ENCODE measurements around the gene RNLS.
"Not testable (repeated sequence)": the region's sequence is repeated elsewhere in the genome, so short reads cannot be mapped to it uniquely, and the experiment has no call there.

RNLS gene

DNA sequence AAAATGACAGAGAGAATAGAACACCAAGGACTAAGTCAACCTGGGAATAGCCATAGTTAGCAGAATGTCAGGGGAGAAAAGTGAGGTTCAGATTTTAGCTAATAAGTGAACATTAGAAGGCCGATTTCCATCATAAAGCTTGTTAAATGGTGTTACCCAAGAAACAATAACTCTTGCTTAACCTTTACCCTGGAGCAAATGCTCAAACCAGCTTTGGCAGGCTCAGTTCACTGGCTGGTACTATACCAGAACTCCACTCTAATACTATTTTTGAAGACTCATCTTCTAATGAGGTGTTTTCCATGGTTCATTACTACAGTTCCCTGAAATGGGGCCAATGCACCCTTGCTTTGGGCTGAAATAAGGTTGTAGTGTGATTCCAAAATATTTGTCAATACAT, 61.3 kb downstream of the RNLS start:
- DNase-seq: no peak

DNA sequence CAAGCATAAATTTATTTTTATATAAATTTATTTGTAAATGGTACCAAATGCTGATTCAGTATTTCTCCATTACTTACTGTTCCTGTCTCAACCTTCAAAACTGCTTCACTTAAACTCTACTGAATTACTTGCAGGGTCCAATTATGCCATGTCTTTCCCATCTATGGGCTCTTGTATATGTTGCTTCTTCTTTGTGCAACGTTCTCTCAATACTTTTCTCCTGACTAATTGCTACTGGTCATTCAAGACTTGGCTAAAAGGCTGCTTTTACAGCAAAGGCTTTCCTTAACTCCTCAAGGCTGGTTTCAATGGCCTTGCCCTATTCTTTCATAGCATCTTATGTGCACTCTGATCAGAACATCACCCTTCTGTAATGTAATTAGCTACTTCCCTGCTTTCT, 67.9 kb downstream of the RNLS start:
- DNase-seq: no peak

DNA sequence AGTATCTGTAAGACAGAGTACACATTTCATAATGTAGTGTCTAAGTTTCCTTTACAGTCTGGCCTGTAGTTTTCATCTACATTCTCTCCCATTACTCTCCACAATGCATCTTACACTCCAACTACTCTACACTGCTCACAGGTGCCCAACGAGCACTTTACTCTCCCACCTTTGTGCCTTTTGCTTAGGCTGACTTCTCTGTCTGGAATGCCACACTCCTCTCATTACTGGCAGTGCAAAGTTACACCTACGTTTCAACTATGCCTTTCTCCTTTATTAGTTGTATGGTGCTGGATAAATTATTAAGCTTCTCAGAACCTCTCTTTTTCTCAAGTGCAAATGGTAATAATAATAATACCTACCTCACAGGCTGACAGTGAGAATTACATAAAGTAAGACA, 70.5 kb downstream of the RNLS start:
- DNase-seq: no peak

- DNase-seq: peak; percentile 21
These were observed 74.3 kb downstream of the RNLS start for GRCh38 chr10:88508796-88509195.

DNA sequence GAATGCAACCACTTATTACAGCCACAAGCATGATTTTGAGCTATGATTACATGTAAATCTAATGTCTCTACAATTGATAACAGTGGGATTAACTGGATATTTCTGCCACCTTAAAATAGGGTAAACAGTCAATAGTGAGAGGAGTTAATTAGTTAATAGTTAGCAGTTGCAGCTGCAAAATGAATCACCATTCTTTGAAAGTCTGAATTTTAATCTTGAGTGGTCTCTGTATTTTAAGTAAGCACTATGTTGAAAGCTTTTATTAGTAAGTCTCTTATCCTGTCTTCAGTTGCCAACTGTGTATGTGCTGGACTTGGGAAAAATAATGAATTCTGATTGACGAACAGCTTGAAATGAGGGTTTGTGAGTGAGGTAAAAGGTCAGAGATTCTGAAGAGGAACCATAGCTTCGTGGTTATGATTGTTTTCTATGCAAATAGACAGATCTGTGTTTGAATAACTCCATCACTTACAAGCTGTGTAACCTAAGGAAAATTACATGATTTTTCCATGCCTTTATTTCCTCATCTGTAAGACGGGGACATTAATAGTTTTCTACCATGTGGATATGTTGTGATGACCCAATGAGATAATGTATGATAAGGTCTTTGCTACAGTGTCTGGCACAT, 75.2 kb downstream of the RNLS start:
- no peak for DNase-seq

- DNase-seq: no peak
These were observed 75.7 kb downstream of the RNLS start for GRCh38 chr10:88507404-88507803.

DNA sequence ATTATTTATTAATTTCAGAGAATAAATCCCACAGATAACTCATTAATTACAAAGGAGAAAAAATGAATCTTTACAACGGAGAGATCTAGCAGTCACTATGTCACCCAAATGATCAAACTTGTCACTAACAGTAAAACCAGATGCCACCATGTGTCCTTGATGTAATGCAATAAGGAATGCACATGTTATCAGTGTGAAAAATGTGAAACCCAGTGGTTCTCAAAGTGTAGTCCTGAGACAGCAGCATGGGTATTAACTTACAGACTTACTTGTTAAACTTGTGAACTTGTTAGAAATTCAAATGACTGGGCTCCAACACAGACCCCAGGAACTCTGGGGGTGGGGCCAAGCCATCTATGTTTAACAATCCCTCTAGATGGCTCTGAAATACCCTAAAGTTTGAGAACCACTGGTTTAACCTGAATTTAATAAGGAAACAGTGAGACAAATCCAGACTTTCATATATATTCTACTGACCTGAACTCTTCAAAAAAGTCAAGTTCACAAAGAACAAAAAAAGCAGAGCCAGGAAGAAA, 77.4 kb downstream of the RNLS start:
- DNase-seq: no peak

GRCh38 chr10:88505265-88505664, 77.9 kb downstream of the RNLS start:
- DNase-seq: no peak

GRCh38 chr10:88500656-88501055, 82.5 kb downstream of the RNLS start:
- no peak for DNase-seq

GRCh38 chr10:88499569-88500470, 83.3 kb downstream of the RNLS start:
- peak; percentile 61 for DNase-seq

- no peak for DNase-seq
These were observed 85.2 kb downstream of the RNLS start for GRCh38 chr10:88497913-88498312.

- no peak for DNase-seq
These were observed 88.6 kb downstream of the RNLS start for GRCh38 chr10:88494537-88494936.

DNA sequence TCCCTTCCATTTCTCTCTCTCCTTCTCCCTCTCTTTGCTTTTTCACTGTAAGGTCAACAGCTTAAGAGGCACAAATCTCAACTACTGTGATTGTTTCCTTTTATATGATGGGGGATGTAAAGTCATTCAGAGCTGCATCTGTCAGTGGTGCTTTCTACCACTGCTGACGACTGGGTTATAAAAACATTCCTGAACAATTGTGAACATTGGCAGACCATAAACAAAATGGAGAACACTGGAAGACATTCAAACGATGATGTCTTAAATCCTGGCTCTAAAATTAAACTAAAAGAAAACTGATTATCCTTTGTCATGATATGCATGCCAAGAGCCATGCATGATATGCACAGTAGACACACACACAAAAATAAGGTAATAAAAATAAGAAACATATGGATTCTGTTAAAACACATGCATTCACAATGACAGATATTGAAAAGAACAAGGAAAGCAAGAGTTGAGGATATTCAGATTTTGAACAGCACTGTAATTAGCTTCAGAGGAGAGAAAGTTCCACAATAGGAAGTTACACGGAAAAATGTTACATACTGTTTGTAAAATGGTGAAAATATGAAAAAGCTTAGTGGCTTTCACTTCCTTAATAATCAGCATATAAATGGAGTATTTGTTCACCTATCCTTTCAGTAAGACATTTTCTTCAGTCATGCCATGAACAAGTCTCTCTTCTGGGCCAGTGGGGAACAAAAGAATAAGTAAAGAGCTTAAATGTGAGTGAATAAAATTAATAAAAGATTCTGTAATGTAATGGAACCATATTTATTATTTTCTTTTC, 89.2 kb downstream of the RNLS start:
- DNase-seq: peak; percentile 81

DNA sequence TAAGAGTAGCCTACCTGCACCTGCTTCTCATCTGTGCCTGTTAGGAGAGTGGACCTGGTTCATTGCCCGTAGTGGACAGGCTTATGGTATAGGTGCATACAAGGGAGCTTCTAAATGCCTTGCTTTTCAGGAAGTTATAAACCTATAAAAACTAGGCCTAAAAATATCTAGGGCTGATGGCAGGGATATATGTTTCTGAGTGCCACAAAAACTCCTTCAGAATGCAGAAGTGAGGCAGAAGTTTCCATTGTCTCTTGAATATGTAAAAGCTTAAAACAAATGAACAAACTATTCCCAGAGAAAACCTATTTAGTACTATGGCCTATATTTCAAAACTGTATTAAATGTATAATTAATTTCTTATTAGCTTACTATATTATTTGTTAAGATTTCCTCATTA, 91.8 kb downstream of the RNLS start:
- no peak for DNase-seq

DNA sequence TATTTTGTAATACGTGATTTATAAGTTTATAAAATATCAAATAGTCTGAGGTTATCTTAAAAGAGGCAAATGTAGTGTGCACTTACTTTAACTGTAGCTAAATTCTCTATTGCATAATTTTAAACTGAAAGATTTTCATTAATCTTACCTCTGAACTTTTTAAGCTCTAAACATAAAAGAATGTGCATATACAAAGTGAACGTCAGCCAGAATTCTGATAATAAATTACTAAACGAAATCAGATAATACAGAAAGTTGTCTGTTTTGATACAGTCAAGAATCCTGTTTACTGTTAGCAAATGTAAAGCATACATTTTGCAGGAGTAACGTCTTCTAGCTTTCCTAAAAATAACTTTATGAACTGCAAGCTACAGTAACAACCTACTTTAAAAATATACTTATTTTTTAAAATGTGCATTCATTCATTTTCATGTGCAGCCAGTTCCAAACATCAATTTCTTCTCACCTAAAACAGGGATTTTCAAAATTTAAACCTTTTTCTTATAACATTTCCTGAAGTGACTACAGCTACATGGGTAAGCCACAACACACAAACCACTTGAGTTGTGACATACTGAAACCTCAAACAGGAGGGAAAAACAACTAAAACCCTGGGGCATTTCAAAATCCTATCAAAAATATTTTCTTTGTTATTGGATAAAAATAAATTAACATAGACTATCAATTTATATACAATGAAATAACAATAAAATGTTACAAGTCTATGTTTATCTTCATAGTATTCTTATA, 92.7 kb downstream of the RNLS start:
- DNase-seq: no peak

- no peak for DNase-seq
These were observed 94.0 kb downstream of the RNLS start for GRCh38 chr10:88489107-88489506.

DNA sequence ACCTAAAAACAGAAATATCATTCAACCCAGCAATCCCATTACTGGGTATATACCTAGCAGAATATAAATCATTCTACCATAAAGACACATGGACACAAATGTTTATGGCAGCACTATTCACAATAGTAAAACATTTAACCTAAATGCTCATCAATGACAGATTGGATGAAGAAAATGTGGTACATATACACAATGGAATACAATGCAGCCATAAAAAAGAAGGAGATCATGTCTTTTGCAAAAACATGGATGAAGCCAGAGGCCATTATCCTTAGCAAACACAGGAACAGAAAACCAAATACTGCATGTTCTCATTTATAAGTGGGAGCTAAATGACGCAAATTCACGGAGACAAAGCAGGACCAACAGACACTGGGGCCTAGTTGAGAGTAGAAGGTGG, 96.3 kb downstream of the RNLS start:
- DNase-seq: not testable (repeated sequence)

DNA sequence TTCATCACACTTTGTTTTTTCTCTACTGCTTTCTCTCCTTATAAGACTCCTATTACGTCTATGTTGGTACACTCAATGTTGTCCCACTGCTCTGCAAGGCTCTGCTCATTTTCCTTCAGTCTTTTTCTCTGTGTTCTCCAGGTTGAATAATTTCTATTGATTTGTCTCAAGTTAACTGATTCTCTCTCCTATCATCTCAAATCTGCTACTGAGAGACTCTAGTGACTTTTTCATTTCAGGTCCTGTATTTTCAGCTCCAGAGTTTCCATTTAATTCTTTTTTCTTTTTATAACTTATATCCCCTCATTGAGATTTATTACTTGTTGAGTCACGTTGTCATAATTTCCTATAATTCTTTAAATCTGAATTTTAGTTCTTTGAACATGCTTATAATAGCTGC, 100.9 kb downstream of the RNLS start:
- no peak for DNase-seq

GRCh38 chr10:88478256-88478655, 104.9 kb downstream of the RNLS start:
- no peak for DNase-seq

GRCh38 chr10:88477343-88478085, 105.6 kb downstream of the RNLS start:
- DNase-seq: no peak

DNA sequence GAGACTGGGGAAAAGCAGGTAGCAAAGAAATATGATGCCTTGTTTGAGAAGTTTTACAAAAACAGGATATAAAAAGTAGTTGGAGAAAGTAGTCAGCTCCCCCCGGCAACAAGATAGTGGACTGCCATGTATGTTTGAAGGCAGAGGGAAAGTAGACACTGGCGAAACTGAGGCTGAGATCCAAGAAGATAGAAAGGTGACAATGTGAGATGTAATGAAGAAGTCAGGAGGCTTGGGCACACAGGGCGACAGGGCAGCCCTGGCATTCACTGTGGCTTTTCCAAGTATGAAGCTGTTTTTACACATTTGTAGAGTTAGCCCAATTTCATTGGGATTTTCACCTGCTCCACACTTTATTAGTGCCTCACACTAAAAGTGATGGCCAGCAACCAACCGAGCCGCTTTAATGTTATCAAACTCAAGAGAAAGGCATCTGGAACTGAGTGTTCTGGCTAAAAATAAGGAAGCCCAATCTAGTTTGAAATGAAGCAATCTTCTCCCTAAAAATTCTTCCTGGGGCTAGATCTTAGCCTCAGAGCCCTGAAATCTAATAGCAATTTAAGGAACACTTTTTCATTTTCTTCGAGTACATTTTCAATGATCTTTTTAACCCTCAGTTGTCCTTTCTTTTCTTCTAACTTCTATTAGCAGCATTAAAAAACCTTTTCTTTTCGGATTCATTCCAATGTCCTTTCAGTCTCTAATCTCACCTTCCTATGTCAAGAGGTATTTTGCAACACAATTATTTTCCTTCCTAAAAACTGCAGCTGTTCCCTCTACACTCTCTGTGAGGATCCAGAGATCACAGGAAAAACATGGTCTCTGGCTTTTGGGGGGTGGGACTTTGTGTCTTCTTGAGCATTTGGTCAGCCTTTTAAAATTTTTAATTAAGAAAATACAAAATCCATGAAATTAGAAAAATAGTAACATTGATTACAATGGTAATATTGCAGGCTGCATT, 108.0 kb downstream of the RNLS start:
- no peak for DNase-seq

Data from fibroblast of skin of right biceps (primary cell).